Endothelial cell of umbilical vein (primary cell): ENCODE measurements around the gene LINC00237.

Experiments used
- CTCF ChIP-seq, 2 donors: IDR thresholded peaks; 1 replicate in 1 of 2; 2 replicates in 1 of 2; pipeline ENCODE4 v1.5.1; 2011; ENCODE audit warnings: low read length in 2 of 2, mild to moderate bottlenecking in 2 of 2, moderate library complexity in 2 of 2, control low read depth in 1 of 2, inconsistent platforms in 1 of 2, low read depth in 1 of 2; ENCODE audit not compliant: insufficient read depth in 1 of 2; ENCODE audit errors: extremely low read depth in 1 of 2
- EZH2 ChIP-seq: IDR thresholded peaks from 2 replicates; pipeline ENCODE4 v1.6.1; 2012; ENCODE audit warnings: borderline replicate concordance, low read depth, mild to moderate bottlenecking, moderate library complexity, low read length, inconsistent platforms; ENCODE audit not compliant: severe bottlenecking
- MAX ChIP-seq: IDR thresholded peaks from 2 replicates; pipeline ENCODE4 v1.6.1; 2011; ENCODE audit not compliant: insufficient read depth, insufficient read length
- MYC ChIP-seq: IDR thresholded peaks from one replicate; pipeline ENCODE4 v1.6.1; 2011; ENCODE audit warnings: mild to moderate bottlenecking, low read depth, low read length
- POLR2A ChIP-seq: IDR thresholded peaks from 2 replicates; pipeline ENCODE4 v1.6.1; 2012; ENCODE audit warnings: low read depth, mild to moderate bottlenecking, control low read depth, low read length
- POLR2AphosphoS5 ChIP-seq: IDR thresholded peaks from 2 replicates; pipeline ENCODE4 v1.6.1; 2012; ENCODE audit warnings: low read depth, mild to moderate bottlenecking, control low read depth, low read length, moderate library complexity; ENCODE audit not compliant: insufficient read depth

GRCh38 chr20:21077809-21078345, 28.3 kb downstream of the LINC00237 start:
- TF ChIP-seq POLR2A (no peak), CTCF (IDR thresholded peaks at IDR 0.05; ENCODE audit: extremely low read depth in 1 of 2, insufficient read depth in 1 of 2, low read depth in 1 of 2, low read length in 2 of 2) (no peak), MYC (no peak), MAX (no peak), POLR2AphosphoS5 (no peak), EZH2 (no peak)
